HG02973 (cell line): ENCODE data around the gene BPGM.
A peak's percentile ranks its signal among the peaks of the same experiment; 100 is the strongest.
"Not testable (repeated sequence)": the region's sequence is repeated elsewhere in the genome, so short reads cannot be mapped to it uniquely, and the experiment has no call there.

ENCODE experiments used
- ATAC-seq: cut with Tn5 transposase; IDR thresholded peaks from one replicate; pipeline ENCODE4 v1.9.1; 2021; ENCODE audit warnings: moderate library complexity; ENCODE audit not compliant: unreplicated experiment

BPGM gene

DNA sequence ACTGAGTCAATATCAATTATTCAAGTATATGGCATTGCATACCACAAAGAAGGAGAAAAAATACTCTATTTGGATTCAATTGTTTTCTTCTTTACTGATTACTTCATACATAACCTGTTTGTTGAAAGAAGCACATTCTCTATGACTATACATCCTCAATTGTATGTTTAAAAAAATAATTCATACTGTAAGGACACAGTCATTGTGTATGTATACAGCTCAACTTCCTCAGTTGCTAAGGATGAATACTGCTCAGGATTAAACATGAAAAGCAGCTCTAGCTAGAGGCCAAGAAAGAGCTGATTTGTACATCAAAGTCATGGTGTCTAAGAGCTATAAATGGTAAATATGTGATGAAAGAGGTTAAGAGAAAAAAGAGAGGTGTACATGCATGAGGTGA, 15.8 kb upstream of the BPGM start:
- ATAC-seq = no peak

DNA sequence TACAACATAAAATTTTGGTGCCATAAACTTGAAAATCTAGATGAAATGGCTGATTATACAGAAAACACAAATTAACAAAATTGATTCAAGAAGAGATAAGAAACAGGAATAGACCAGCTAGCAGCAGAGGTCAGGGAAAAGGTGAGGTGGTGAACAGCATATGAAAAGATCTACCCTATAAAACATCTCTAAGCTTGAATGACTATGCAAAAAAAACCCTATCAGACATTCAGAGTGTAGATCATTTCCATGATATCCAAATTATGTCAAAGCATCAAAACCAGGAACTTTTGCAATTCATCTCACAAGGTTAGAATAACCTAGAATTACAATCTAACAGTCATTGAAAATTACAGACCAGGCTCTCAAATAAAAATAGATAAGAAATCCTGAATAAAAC, 14.6 kb upstream of the BPGM start:
- no peak for ATAC-seq

DNA sequence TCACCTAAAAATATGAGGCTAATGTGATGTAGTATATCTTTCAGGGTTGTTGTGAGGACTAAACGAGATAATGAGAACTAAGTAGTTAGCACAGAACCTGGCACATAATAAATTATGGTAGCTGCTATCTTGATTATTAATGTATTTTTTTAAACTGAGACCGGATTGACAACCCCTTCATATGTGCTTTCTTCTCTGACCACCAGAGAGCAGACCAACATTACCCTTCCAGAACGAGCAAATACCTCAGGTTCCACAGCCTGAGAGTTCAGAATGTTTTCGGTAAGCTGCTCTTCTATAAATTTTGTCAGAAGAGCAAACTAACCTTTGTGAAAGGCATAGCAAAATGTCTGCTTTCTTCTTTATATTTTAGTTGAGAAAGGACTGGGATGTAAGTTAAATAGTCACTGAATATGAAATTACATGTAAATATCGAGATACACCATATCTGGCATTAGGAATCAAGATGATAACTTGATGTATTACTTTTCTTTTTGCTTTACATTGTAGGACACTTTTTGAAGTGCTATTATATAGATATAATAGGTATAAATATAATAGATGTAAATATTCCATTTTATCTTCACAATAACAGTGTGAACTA, 13.6 kb upstream of the BPGM start:
- no peak for ATAC-seq

DNA sequence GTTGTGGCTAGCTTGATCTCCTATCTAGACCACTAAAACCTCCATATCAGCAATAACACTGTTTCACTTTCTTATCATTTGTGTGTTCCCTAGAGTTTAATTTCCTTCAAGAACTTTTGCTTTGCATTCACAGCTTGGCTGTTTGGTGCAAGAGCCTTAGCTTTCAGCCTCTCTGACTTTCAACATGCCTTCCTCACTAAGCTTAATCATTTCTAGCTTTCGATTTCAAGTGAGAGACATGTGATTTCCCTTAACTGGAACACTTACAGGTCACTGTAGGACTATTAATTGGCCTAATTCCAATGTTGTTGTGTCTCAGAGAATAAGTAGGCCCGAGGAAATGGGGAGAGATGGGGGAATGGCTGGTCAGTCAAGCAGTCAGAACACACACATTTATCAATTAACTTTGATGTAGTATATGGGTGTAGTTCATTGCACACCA, 10.6 kb upstream of the BPGM start:
- ATAC-seq = peak; percentile 86

DNA sequence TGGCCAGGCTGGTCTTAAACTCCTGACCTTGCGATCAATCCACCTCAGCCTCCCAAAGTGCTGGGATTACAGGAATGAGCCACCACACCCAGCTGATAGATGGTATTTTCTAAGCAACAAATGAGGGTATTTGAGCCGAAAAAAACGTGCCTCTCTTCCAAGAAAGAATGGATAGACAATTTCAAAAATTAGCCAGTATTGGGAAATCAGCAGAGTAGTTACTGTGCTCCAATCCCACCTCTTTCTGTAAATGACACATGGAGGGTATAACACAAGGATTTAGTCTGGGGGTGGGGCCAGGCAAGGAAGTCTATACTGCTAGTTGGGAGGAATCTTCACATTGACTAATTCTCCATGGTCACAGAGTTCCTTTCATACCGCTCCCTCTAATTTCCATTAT, 9.2 kb upstream of the BPGM start:
- no peak for ATAC-seq

DNA sequence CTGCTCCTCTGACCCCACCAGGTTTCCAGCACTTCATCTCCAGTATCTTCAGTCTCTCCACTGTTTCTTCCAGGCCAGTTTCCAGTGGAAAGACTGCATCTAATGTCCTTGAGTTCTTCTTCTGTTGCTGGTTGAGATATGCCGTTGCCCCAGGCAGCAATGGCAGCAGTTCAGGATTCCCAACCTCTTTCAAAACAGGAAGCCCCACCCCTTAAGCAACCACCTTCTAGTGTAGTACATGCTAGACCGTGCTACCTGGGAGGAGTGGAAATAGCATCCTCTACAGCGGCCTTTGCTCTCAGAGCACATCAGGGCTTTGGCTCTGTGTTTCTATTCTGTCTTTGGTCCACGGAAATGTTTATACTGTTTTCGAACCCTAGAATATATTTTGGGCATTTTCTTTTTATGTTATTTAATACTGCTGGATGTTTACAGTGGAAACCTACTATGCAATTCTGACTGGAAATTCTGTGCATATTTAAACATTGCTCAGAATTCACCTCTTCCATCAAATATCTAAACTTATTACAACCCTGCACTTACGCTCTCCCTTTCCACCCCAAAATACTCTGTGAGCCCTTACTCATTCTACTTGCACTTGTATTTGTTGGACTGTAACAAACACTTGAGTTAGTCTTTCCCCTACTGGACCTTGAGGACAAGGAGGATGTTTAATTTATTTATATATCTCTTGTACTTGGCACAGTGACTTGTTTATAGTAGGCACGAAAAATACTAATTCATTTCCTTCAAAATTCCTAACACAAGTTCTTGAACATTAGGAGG, 8.5 kb upstream of the BPGM start:
- no peak for ATAC-seq

DNA sequence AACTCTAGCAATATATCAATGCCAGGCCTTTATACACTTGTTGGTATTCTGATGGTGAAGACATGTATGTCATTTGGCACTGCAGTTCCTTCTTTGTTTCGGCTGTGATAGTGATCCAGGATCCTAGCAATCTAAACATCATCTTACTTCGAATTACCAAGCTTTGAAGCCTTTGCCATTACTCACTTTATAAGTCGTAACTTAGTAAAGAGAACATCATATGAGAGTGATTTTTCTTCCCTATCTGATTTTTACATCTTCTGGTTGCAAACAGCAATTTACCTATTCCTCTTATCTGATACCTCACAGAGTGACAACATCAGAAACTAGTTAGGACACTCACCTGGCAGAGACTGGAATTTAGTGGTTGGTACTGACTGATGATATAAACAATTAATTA, 7.6 kb upstream of the BPGM start:
- ATAC-seq = no peak

DNA sequence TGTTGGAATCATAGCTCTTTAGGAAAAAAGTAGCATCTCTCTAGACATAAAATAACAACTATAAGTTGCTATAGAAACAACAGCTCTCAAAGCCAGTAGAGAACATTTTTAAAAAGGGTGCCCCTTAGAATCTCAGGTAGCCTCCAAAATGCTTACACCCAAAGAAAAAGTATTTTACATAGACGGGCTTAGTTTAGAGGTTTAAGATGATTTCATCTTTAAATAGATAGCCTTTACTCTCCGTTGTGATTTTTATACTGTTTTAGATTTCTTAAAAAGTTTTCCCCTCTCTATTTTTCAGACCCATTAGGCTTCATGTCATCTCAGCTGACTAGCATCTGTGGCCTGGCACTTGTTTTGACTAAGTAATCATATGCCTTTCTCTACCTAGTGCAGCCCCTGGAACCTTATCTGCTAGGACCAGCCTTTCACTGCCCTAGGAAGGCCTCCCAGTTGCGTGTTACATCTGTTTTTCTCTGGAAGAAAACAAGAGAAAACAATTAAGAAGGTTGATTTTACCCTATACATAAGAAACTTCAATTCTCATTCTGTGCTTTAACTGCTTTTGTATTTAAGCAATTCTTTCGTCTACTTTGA, 6.9 kb upstream of the BPGM start:
- no peak for ATAC-seq

DNA sequence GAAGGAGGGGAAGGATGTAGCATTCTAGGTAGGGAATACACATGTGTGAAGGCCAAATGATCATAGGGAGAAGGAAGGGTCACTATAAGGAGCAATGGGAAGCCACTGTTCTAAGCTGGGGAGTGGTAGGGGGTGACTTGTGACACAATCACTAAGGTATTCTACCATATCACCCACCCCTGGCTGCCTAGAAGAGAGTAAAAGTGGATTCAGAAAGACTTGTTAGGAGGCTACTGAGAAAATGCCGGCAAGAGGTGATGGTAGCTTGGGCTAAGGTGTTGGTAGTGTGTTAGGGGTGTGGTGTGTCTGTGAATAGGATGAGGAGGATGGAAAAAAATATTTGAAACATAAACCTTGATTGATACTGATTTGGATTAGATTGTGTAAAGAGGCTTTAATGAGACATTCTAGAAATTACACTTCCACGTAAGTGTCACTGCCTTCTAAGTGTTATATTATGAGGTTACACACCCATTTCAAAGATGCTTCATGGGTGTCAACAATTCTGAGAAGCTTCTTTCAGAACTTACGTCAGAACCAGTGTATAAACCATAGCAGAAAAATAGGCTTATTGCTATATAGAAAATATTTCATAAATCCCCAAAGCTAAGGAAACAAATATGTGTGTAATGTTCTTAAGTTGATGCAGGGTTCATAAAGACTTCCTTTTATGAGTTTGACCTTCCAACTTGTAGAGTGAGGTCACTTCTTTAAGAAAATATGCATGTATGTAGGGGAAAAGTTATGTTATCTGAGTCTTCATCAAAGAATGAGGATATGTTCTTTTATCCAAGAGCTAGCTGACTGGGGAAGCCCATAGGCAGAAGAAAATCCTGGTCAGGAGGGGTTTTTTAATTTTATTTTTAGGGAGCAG, 5.6 kb upstream of the BPGM start:
- no peak for ATAC-seq

DNA sequence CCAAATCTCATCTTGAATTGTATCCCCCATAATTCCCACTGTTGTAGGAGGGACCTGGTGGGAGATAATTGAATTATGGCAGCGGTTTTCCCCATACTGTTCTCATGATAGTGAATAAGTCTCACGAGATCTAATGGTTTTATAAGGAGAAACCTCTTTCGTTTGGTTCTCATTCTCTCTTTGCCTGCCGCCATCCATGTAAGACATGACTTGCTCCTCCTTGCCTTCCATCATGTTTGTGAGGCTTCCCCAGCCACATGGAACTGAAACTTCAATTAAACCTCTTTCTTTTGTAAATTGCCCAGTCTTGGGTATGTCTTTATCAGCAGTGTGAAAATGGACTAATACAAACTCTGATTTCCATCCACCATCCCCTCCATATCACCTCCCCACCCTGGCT, 4.7 kb upstream of the BPGM start:
- ATAC-seq = not testable (repeated sequence)

DNA sequence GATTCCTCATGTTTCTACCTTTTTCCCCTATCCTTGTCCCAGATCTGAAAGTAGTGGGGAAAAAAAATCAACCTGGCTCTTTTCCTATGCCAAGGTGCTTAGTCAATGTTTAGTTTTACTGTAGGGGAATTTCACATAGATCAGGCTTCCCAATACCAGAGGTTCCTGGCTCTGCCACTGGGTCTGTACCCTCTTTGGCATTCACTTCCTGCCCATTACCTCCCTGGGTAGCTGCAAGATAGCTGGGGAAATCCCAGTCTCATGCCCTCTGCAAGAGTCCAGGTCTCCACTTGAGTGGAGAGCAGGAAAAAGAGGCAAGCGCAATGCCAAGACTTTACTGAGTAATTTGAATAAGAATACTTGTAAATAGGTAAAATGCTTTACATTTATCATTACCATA, 3.5 kb upstream of the BPGM start:
- no peak for ATAC-seq

DNA sequence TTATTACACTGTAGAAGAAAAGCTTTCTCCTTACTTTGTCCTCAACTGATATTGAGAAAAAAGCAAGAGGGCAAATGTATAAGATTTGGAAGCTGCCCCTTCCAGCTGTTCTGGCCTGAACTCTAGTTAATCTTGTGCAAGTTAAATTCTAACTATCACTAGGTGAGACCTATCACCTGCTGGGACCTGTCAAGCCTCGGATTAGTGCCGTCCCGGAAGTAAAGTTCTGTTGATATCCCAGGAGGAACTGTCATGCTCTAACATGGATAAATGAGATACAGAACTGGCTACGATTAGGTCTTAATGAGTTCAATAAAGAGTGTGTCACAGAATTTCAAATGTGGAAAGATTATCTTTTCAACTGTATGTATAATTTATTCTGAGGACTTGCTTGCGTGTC, 1.2 kb upstream of the BPGM start:
- no peak for ATAC-seq

DNA sequence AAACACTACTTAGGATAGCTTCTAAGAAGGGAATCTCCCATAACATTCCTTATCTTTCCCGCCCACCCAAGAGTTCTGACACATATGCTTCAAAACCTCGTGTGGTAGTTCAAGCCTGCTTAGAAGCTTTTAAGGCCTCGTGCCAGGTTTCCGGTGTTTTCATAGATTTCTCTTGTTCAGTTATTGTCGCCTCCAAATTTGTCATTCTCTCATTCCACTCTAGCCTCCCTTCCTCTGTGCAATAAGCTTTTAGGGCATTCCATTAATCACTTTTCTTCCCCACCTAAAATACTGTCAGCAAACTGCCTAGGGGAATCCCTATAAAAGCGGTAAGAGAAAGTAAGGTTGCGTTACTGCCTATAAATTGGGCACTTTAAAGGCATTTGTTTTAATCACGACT, 718 bp upstream of the BPGM start:
- no peak for ATAC-seq

DNA sequence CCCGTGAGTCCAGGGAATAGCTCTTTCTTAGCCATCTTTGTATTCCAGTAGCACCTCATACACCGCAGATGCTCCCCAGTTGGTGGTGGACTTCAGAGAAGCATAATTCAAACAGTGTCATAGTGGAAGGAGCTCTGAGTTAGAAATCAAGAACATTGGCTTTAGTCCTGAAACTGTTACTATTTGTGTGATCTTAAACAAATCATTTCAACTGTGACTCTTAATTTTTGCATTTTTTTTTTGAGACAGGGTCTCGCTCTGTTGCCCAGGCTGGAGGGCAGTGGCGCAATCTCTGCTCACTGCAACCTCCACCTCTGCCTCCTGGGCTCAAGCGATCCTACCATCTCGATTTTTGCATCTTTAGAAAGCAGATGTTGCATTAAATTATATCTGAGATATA, 1.8 kb downstream of the BPGM start:
- no peak for ATAC-seq

DNA sequence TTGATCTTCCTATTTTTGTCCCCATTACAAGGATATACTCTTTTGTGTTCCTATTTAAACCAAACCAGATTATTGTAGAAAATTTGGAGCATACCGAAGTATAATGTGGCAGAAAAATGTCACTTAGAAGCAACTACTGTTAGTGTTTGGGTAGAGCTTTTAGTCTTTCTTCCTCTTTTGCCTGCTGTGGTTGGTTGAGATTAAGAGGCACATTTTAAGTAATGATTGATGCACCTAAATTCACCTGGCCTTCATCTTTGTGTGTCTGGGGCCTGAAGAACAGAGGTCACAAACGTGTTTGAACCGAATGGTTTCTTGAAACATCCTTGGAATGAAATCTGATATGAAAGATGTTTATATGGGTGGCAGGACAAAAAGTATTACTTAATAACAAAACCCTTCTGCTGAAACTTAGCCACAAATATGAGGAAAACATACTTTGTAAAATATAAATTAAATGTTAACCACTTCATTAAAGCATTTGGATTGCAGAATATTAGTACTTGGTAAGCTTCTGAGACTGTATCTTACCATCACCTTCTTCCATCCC, 2.6 kb downstream of the BPGM start:
- ATAC-seq = no peak

DNA sequence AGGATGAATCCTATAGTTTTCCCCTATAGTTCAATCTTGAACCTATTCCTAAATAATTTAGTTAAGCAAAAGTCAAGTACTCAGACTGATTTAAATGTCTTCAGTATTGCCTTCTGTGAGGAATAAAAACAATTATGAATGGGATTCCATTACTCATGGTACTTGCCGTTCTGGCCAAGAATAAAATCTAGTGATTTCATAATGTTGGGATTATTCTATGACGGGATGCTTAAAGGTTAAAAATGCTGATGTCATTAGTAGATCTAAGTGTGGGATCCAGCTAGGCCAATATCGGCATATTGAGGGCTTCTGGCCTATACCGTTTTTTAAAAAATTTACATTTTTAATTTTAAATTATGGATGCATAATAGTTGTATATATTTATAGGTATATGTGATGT, 5.3 kb downstream of the BPGM start:
- ATAC-seq = no peak

DNA sequence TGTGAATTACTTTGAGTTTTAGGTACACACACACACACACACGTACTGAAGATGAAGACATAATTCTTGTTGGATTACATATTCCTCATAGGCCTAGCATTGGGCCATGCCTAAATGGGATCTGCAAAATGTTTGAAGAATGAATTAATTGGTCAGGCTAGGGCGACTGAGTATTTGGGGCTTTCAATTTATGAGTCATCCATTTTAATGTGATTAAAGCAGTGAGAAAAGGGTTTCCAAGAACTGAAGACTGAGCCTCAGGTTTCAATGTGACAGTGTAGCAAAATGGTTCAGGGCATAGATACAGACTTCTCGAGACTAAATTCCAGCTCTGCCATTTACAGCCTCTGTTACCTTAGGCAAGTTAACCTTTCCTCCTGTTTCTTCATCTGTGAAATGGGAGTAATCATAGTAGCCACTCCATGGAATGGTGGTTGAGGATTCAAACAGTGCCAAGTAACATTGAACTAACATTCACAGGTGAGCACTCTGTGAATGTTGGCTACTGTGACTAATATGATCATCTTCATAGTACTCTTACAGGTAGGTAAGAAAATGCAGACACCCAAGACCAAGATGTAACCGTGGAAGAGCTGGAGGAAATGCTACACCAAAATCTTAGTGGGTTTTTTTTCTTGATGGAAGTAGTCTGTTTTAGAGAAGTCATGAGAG, 7.6 kb downstream of the BPGM start:
- no peak for ATAC-seq

DNA sequence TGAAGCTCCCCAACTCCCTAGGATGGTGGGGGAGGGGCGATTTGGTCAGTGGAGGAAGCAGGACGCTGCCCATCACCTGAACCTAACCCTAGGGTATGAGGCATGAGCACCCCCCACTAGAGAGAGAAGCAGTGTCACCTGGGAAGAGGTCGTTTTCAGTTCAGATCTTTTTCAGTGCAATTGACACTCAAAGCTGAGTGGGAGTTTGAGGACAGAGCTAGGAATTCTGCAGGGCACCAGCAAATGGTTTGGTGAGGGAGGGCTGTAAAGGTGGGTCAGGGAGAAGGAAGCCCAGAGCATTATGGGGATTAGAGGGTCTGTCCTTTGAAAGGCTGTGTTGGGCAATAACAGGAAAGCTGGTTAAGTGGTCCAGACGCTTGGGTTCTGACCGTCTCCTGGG, 10.9 kb downstream of the BPGM start:
- ATAC-seq = no peak

DNA sequence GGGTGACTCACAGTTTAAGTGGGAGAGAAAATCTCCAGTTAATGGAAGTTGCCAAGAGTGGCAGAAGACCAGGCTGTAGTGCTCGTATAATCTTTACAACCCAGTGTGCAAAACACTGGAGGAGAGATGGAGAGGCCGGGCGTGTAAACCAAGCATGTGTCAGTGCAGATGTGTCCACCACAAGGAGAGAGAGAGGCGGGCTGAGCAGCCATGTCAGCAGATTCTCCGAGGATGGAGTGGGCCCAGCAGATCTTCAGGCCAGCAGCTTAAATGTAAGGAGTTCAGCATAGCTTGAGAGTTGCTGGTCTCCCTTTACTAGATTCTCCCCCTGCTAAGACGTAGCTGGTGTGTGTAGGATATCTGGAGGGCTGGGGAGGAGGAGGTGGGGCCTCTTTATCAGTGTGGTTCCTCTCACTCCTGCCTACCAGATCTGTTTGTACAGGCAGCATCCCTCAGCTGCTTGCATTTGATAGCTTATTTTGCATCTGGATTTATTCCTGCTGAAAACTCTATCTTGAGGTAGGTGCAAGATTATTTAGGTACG, 13.7 kb downstream of the BPGM start:
- ATAC-seq = no peak

DNA sequence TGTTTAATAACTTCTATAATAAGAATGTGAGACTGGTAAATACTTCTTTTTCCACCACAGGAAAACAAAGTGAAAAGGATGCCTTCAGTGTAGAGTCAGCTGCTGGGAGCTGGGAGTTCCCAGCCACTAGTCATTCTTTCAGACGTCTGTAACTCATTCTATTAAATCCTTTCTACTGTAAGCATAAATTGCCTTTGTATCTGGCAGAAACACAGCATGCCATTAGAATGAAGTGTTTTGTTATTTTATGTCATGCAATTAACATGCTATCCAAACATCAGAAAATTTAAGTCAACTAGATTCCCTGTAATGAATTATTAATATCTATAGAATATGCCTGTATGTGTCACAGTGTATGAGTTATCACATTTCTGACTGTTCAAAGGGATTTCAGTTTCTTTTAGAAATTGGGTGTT, 14.3 kb downstream of the BPGM start:
- ATAC-seq = no peak
